Measurements from ENCODE around the gene BACE2. TPM values are rescaled to one million over a fixed set of nuclear protein-coding genes. Genes with fewer than 3 reads are reported as not detected.
A peak's percentile ranks its signal among the peaks of the same experiment; 100 is the strongest.

The BACE2 gene
- total and polyA plus RNA-seq, 2 donors (not counting 1 experiment from before 2014, with no cell fraction given) = 19.5 to 31.5 TPM

DNA sequence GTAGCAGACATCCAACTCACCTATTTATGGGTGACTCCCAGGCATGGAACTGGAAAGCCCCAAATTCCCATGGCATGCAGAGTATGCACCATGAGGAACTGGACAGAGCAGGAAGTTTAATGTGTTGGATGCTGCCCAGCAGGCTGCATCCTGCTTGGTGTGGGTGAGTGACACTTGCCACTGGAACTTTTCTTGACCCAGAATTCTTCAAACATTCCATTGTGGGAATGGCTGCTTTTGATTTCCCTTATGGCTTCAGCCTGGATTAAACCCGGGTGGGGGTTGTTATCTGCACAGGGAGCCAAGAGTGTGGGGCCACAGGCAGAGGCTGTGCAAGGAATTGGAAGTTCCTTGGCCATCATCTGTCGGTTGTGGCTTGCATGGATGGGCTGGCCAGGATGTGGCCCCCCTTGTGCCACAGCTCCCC is 26.9 kb upstream of the BACE2 start:
- H3K79me2 ChIP-seq (ENCODE audit: control insufficient read depth, insufficient read depth, low read length) = no peaks in the 10 kb centered on the region
- H3K4me1 ChIP-seq (ENCODE audit: control insufficient read depth, extremely low read depth, insufficient read depth, low read length) = no peaks in the 10 kb centered on the region
- H4K20me1 ChIP-seq (ENCODE audit: control insufficient read depth, extremely low read depth, insufficient read depth, low read length) = no peaks in the 10 kb centered on the region
- H3K9me3 ChIP-seq (ENCODE audit: control insufficient read depth, insufficient read depth, low read depth, low read length) = no peaks in the 10 kb centered on the region
- H3K9ac ChIP-seq (ENCODE audit: insufficient read depth, low read length) = no peak overlapping the region
- no peak overlapping the region for H3K27ac ChIP-seq (ENCODE audit: insufficient read depth, low read length)
- no peak overlapping the region for H3K4me3 ChIP-seq (replicated peaks in 1 of 4; ENCODE audit: control extremely low read depth in 1 of 4, insufficient read depth in 1 of 4, low read depth in 3 of 4, low read length in 4 of 4)
- no peak overlapping the region for H3K4me2 ChIP-seq (ENCODE audit: extremely low read depth, insufficient read depth, low read length)
- H3K36me3 ChIP-seq (ENCODE audit: control insufficient read depth, insufficient read depth, low read length) = no peaks in the 10 kb centered on the region
- TF ChIP-seq EZH2 (IDR thresholded peaks at IDR 0.05; ENCODE audit: low read length, missing control alignments) = no peak
- TF ChIP-seq, protein P1, sequence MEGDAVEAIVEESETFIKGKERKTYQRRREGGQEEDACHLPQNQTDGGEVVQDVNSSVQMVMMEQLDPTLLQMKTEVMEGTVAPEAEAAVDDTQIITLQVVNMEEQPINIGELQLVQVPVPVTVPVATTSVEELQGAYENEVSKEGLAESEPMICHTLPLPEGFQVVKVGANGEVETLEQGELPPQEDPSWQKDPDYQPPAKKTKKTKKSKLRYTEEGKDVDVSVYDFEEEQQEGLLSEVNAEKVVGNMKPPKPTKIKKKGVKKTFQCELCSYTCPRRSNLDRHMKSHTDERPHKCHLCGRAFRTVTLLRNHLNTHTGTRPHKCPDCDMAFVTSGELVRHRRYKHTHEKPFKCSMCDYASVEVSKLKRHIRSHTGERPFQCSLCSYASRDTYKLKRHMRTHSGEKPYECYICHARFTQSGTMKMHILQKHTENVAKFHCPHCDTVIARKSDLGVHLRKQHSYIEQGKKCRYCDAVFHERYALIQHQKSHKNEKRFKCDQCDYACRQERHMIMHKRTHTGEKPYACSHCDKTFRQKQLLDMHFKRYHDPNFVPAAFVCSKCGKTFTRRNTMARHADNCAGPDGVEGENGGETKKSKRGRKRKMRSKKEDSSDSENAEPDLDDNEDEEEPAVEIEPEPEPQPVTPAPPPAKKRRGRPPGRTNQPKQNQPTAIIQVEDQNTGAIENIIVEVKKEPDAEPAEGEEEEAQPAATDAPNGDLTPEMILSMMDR (conservative IDR thresholded peaks at IDR 0.05 in 1 of 2, IDR thresholded peaks at IDR 0.05 in 1 of 2; ENCODE audit: low read depth in 1 of 2, low read length in 2 of 2) = no peak
- no peaks in the 10 kb centered on the region for H3K27me3 ChIP-seq (ENCODE audit: control insufficient read depth, insufficient read depth, low read length)
- peak in 1 of 2 donors; percentile 86 for DNase-seq (ENCODE audit: low read depth in 2 of 2)
- no peak overlapping the region for H2AFZ ChIP-seq (ENCODE audit: low read length)

DNA sequence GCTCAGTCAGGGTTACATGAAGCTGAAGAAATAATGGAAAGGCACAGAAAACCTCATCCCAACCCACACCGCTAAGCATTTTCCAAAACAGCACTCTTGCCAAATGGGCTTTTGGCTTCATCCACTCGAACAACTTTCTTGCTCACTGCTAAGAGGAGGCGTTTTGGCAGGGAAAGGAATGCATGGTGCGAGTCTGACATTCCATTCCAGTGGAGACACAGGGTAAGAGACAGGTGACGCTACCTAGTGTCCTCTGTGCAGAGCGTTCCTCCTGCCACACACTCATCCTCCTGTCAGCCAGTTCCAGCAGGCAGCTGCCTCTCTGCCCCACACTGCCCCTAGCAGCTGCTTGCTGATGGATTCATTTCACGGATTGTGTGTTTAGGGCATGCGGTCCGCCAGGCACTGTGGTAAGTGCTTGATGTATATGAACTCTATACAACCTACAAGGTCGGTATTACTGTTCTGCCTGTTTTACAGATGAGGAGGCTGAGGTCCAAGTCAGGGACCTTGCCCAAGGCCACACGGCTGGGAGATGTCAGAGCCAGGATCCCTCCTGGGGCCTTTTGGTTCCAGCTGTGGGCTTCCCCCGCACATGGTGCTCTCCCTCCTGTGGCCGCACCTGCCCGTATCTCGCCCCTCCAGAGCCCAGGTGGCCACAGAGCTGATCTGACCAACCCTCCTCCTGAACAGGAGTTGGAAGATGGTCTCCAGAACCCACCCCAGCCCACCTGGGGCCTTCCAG is 25.7 kb upstream of the BACE2 start:
- no peak overlapping the region for H3K9ac ChIP-seq (ENCODE audit: insufficient read depth, low read length)
- no peaks in the 10 kb centered on the region for H3K36me3 ChIP-seq (ENCODE audit: control insufficient read depth, insufficient read depth, low read length)
- DNase-seq (ENCODE audit: low read depth in 2 of 2) = peak in 1 of 2 donors; percentile 97
- H3K79me2 ChIP-seq (ENCODE audit: control insufficient read depth, insufficient read depth, low read length) = no peaks in the 10 kb centered on the region
- TF ChIP-seq, protein P1 (conservative IDR thresholded peaks at IDR 0.05 in 1 of 2, IDR thresholded peaks at IDR 0.05 in 1 of 2; ENCODE audit: low read depth in 1 of 2, low read length in 2 of 2) = no peak
- no peak for TF ChIP-seq EZH2 (IDR thresholded peaks at IDR 0.05; ENCODE audit: low read length, missing control alignments)
- H3K4me2 ChIP-seq (ENCODE audit: extremely low read depth, insufficient read depth, low read length) = no peak overlapping the region
- H2AFZ ChIP-seq (ENCODE audit: low read length) = no peak overlapping the region
- H3K4me1 ChIP-seq (ENCODE audit: control insufficient read depth, extremely low read depth, insufficient read depth, low read length) = no peaks in the 10 kb centered on the region
- no peak overlapping the region for H3K4me3 ChIP-seq (replicated peaks in 1 of 4; ENCODE audit: control extremely low read depth in 1 of 4, insufficient read depth in 1 of 4, low read depth in 3 of 4, low read length in 4 of 4)
- H3K27me3 ChIP-seq (ENCODE audit: control insufficient read depth, insufficient read depth, low read length) = no peaks in the 10 kb centered on the region
- no peak overlapping the region for H3K27ac ChIP-seq (ENCODE audit: insufficient read depth, low read length)
- no peaks in the 10 kb centered on the region for H4K20me1 ChIP-seq (ENCODE audit: control insufficient read depth, extremely low read depth, insufficient read depth, low read length)
- H3K9me3 ChIP-seq (ENCODE audit: control insufficient read depth, insufficient read depth, low read depth, low read length) = no peaks in the 10 kb centered on the region

DNA sequence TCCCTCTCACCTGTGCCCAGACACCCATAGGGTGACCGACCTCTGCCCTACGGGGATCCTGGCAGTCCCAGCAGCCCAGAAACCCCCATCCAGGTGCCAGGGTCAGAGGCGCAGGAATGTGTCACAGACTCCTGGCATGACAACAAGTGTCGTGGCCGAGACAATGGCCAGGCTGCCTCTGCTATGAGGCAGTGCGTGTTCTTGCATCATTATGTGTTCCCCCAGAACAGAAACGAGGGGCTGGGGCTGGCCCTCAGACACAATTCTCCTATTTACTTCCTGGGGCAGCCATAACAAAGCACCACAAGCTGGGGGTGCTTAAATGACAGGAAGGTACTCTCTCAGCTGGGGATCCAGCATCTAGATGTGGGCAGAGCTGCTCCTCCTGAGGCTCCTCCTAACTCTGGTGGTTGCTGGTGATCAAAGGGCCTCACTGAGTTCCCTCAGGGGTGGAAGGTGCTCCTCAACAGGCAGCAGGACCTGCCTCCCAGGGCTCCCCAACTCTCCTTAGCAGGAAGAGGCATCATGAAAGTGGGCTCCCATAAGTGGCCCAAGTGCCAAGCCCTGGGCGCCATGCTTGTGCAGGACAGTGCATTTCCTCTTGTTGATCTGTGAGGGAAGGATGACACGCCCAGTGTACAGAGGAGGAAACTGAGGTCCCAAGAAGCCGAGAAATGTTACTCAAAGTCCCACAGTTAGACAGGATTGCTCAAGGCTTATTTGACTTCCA is 24.2 kb upstream of the BACE2 start:
- Histone ChIP-seq H3K4me2 (ENCODE audit: extremely low read depth, insufficient read depth, low read length) (no peak overlapping the region), H3K79me2 (ENCODE audit: control insufficient read depth, insufficient read depth, low read length) (no peaks in the 10 kb centered on the region), H3K4me1 (ENCODE audit: control insufficient read depth, extremely low read depth, insufficient read depth, low read length) (no peaks in the 10 kb centered on the region), H3K9me3 (ENCODE audit: control insufficient read depth, insufficient read depth, low read depth, low read length) (no peaks in the 10 kb centered on the region), H3K9ac (ENCODE audit: insufficient read depth, low read length) (no peak overlapping the region), H3K27ac (ENCODE audit: insufficient read depth, low read length) (no peak overlapping the region), H2AFZ (ENCODE audit: low read length) (no peak overlapping the region), H4K20me1 (ENCODE audit: control insufficient read depth, extremely low read depth, insufficient read depth, low read length) (no peaks in the 10 kb centered on the region), H3K4me3 (replicated peaks in 1 of 4; ENCODE audit: control extremely low read depth in 1 of 4, insufficient read depth in 1 of 4, low read depth in 3 of 4, low read length in 4 of 4) (no peak overlapping the region), H3K27me3 (ENCODE audit: control insufficient read depth, insufficient read depth, low read length) (no peaks in the 10 kb centered on the region), H3K36me3 (ENCODE audit: control insufficient read depth, insufficient read depth, low read length) (no peaks in the 10 kb centered on the region)
- DNase-seq (ENCODE audit: low read depth in 2 of 2) = no peak
- TF ChIP-seq, protein P1 (conservative IDR thresholded peaks at IDR 0.05 in 1 of 2, IDR thresholded peaks at IDR 0.05 in 1 of 2; ENCODE audit: low read depth in 1 of 2, low read length in 2 of 2) = no peak
- no peak for TF ChIP-seq EZH2 (IDR thresholded peaks at IDR 0.05; ENCODE audit: low read length, missing control alignments)

Measured in fibroblast of lung (primary cell).